NCI-H1694 treated with DMSO at 0.1 percent for 48 hours (cell line): ENCODE results near the gene PLOD1.
"Not testable (repeated sequence)": the region's sequence is repeated elsewhere in the genome, so short reads cannot be mapped to it uniquely, and the experiment has no call there.

Source experiments
- DNase-seq: peaks from one replicate; lab custom pipeline; 2025; lab: John Stamatoyannopoulos, UW

PLOD1 gene

DNA sequence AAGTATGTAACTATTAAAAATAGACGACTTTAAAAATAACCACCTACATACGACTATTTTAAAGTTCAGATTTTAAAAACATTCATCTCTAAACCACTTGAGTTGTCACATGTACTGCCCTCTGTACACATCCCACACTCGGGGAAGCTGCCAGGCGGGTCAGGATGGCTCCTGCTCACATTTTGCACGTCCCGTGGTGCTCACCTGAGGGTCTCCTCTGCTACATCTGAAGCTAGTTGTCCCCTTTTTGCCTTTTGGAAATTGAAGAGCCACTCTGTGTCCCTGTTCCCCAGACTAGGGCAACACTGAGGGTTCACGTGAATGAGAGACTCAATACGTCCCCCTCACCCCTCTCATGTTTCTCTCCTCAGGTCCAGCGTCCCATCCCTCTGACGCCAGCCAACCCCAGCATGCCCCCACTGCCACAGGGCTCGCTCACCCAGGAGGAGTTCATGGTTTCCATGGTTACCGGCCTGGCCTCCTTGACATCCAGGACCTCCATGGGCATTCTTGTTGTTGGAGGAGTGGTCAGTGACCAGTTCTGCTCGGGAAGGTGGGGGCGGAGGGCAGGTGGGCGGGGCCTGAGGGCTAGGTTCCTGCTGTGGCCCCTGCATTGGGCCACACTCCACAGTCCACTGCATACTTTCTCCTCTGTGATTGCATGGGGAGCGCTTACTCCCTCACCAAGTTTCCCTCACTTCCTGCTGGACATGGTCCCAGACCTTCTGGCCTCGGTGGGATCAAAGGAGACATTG, 71.8 kb downstream of the PLOD1 start:
- no peak for DNase-seq

DNA sequence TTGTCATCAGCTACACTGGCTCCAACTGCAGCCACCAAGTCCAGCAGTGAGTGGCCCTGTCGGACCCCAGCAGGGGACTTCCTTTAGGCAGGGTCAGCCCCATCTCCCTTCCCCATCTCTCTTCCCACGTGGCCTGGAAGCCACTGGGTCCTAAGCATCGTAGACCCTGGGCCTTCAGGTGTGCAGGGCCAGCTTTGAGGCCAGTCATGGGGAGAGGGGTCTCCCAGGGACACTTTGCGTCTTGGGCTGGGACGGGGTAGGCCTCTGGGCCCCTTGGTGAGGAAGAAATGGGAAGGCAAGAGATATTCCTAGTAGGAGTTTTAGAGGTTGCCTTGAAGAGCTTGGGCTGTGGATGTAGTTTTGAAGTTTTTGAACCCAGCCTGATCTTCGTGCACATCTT, 72.7 kb downstream of the PLOD1 start:
- DNase-seq: no peak

DNA sequence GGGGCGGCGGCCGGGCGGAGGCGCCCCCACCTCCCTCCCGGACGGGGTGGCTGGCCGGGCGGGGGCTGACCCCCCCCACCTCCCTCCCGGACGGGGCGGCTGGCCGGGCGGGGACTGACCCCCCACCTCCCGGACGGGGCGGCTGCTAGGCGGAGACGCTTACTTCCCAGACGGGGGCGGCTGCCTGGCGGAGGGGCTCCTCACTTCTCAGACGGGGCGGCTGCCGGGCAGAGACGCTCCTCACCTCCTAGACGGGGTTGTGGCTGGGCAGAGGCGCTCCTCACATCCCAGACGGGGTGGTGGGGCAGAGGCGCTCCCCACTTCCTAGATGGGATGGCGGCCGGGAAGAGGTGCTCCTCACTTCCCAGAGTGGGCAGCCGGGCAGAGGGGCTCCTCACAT, 73.8 kb downstream of the PLOD1 start:
- DNase-seq: not testable (repeated sequence)

DNA sequence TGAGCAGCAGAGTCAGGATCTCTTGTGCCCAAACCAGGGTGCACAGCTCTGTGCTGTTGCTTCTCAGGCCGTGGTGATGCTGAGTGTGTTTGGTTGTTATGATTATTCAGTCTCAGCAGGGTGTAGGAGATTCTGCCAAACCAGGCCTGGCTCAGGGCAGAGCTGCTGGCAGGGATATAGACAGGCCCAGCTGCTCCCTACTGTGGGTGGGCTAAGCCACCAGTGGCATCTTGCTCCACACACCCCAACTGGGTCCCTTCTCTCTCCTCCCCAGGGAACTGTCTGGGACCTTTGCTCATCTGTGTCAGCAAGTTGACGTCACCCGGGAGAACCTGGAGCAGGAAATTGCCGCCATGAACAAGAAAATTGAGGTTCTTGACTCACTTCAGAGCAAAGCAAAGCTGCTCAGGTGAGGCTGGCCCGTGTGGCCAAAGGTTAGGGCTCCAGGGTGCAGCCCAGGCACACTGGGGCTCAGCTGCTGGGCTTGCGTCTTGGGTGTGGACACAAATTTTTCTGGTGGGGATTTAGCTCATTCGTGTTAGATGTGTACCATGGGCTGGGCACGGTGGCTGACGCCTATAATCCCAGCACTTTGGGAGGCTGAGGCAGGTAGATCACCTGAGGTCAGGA, 74.9 kb downstream of the PLOD1 start:
- no peak for DNase-seq

DNA sequence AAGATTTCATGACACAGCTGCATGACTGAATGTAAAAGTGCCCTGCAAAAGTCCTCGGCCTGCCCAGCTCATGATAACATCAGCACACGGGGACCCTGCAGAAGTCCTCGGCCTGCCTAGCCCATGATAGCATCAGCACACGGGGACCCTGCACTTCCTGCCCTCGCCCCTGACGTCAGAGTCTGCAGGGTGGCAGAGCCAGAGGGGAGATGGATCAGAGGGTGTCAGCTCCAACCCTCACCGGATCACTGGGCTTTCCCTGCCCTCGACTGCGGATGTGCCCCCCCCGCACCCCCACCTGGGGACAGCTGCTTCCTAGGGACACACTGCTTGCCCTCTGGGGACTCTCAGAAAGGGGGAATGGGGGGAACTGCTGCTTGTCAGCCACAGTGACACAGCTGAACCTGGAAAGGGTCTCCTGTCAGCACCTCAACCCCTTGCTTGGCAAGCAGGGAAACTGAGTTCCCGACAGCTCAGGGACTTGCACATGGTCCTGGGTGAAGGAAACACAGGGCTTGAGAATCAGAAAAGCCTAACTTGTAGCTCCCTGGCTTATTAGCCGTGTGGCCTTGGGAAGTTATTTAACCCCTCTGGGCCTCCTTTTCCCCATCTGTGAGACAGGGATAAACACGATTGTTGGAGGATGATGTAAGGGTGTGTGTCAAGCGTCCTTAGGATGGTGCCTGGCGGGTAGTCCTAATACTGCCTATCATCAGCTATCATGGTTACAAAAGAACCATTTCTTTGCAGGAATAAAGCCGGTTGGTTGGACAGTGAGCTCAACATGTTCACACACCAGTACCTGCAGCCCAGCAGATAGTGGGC, 76.4 kb downstream of the PLOD1 start:
- DNase-seq: no peak

DNA sequence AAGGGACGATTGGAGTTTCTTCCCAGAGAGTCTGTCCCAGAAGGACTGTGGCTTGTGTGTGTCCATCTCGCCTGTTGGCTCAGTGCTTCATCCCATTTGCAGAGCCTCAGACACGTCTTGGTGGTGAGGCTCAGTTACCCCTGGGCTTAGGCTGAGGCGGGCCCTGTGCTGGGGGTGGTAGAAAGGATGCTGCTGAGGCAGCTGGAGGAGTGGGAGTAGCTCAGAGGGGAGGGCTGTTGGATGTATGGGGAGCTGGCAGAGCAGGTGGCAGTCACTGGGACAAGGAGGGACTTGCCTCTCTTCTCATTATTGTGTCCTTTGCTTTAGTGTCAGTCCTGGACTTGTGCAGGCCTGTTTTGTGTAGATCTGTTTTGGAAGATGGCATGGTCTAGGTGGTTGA, 77.5 kb downstream of the PLOD1 start:
- DNase-seq: peak; percentile 36

DNA sequence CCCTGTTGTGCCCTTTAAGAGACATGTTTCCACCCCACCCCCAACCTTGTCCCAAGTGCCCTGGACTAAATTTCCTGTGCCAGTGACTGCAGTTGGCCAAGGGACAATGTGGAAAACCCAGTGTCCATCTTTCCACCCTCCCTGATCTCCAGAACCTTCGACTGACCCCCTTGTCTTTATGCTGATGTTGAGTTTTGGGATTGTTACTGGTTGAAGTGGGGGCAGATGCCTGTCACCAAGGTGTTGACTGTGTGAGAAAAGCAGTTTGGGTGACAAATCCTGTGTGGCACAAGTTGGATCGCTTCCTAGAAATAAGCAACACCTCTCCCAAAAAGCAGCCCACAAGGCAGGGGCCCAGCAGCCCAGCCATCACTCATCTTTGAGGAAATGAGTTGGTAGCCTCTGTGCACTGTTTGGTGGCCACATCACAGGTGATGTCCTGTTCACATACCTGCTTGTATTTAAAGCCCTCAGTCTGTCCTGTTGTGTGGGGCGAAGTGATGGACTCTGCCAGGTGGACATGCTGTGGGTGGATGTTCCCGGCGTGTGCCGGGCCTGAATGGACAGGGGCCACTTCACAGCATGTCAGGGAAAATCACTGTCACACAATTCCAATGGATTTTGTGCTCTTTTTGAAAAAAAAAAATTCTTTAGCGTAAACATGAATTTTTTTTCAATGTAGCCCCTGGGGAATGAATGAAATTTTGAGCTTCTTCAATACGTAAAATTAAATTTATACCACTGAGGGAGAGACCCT, 78.2 kb downstream of the PLOD1 start:
- DNase-seq: no peak

DNA sequence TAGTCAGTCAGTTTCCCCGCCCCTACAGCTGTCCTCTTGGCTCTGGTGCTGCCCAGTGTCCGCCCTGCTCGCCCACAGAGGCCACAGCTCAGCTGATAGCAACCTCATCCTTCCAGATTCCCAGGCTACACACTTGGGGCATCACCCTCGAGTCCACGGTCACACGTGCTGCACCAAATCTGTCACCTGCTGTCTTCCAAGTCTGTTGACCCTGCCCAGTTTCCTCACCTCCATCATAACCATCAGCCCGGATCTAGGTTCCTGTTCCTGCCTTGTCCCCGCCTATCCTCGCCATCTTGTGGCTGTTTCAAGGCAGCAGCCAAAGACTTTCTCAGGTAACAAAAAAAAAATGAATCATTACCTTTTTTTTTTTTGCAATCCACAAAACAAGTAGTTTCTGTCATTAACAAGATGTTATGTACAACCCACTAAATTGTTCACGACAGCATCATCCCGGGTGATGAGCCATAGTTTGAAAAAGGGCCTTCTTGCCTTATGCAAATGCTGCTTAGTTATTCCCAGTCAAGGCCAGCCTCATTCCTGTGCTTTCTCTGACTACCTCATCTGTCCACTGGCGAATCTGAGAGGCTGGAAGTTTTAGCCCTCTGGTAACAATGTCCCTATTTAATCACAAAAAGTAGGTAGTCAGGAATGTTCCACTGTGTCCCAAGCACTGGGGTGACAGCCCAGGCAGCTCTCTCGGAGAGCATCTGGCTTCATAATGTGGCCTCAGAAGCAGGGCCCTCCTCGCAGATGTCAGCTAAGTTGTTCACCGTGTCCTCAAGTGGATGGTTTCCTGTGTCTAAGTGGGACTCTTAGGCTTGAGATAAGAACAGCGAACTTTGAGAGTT, 79.8 kb downstream of the PLOD1 start:
- DNase-seq: no peak

DNA sequence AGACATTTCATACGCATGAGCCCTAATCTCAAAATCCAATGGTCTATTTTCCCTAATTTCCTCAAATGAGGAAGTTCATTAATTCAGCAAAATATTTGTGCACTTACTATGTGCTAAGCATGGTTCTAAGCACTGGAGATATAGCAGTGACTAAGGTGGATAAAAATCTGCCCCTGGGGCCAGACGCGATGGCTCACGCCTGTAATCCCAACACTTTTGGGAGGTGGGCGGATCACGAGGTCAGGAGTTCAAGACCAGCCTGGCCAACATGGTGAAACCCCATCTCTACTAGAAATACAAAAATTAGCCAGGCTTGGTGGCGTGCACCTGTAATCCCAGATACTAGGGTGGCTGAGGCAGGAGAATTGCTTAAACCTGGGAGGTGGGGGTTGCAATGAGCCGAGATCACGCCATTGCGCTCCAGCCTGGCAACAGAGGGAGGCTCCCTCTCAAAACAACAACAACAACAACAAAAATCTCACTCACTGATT, 80.5 kb downstream of the PLOD1 start:
- no peak for DNase-seq

DNA sequence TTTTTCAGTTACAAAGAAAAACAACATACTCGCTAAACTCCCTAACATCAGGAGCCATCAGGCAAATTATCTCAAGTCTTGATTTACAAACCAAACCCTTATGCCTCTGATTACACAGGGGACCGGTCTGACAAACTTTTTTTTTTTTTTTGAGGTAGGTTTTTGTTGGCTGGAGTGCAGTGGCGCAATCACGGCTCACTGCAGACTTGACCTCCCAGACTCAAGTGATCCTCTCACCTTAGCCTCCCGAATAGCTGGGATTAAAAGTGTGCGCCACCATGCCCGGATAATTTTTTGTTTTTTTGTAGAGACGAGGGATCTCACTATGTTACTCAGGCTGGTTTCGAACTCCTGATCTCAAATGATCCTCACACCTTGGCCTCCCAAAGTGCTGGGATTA, 81.0 kb downstream of the PLOD1 start:
- no peak for DNase-seq

DNA sequence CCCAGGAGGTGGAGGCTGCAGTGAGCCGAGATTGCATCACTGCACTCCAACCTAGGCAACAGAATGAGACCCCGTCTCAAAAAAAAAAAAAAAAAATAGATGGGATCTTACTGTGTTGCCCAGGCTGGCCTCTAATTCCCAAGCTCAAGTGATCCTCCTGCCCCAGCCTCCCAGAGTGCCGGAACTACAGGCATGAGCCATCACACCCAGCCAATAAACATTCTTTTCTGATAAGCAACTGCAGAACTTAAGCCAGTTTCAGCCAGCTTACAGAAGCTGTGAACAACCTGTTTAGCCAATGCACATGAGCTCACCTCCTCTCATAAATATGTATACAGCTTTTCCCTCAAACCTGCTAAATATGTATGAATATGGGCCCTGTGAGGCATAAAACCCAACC, 81.7 kb downstream of the PLOD1 start:
- no peak for DNase-seq

DNA sequence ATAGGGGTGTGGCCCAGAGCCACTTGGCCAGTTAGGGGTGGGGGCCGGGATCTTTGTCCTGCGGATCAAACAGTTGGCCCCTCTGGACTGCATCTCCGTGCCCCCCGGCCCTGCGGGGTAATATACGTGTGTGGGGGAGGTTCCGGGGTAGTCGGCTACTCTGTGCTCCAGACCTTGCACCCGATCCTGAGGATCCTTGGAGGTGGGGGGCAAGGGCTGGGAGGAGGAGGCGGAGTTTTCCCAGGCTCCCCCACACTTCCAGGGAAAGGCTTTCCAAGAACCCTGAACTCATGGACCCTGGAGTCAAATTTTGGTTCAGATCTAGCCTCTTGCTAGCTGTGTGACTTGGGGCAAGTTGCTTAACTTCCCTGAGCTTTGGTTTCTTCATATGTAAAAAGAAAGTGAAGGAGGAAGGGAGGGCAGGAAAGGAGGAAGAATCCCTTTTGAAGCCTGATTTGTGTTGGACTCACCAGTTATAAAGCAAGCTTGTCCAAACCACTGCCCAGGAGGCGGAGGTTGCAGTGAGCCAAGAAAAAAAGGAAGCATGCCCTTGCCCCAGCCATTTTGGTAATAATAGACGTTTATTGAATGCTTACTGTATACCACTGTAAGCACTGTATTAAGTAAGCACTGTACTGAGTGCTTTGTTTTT, 85.5 kb downstream of the PLOD1 start:
- DNase-seq: no peak

DNA sequence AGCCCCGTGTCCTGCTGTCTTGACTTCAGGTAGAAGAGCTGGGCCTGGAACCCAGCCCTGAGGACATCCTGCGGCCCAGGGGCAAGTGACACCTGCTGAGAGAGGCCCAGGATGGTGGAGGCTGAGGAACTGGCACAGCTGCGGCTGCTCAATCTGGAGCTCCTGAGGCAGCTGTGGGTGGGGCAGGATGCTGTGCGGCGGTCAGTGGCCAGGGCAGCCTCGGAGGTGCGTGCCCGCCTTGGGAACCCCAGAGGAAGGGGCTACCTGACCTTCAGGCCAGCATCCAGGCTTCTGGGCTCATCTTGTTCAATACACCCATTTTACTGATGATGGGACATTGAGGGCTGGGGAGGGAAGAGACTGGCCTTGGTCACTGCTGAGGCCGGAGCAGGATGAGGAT, 87.1 kb downstream of the PLOD1 start:
- no peak for DNase-seq

DNA sequence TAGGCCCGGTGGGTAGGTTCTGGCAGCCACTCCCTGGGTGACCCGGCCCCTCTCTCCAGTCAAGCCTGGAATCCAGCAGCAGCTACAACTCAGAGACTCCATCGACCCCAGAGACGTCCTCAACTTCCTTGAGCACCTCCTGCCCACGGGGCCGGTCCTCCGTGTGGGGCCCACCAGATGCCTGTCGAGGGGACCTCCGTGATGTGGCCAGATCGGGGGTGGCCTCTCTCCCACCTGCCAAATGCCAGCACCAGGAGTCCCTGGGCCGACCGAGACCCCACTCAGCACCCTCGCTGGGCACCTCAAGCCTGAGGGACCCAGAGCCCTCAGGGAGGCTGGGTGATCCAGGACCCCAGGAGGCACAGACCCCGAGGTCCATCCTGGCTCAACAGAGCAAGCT, 87.5 kb downstream of the PLOD1 start:
- DNase-seq: no peak
